Measurements from ENCODE around the gene RASSF1. TPM values are rescaled to one million over a fixed set of nuclear protein-coding genes. Genes with fewer than 3 reads are reported as not detected.
"Not testable (repeated sequence)": the region's sequence is repeated elsewhere in the genome, so short reads cannot be mapped to it uniquely, and the experiment has no call there.

RASSF1 gene
- total RNA-seq, 1 donor from 2014 or later: 38.0 TPM

DNA sequence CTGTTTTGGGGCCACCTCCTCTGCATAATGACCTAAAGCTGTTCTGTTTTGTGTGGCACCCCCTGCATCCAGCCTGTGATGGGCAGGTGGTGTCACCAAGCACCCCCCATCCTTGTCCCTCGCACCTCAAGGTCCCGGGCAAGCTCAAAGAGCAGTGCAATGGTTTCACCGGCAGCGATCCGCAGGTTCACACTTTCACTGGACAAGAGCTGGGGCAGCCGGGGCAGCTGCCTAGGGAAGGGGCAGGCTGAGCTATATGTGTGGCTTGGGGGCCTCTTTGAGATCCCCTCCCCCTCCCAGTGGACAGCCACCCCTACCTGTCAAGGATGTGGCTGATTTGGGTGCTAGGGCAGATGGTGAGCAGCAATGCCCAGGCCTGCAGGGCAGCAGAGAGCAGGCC lies 51.5 kb downstream of the RASSF1 start:
- no peaks in the 10 kb centered on the region for H3K9me3 Mint-ChIP-seq
- intact Hi-C loops (cut with micrococcal nuclease): no loop called here
- H3K36me3 Mint-ChIP-seq (ENCODE audit: low read depth): peaks cover 51% of the 10 kb centered on the region
- no peaks in the 10 kb centered on the region for H3K27me3 Mint-ChIP-seq
- ChIA-PET POLR2A (no interaction called here), CTCF (no interaction called here)
- H3K27ac Mint-ChIP-seq: no peak overlapping the region
- DNase-seq (no peak), ATAC-seq (ENCODE audit: low read depth) (no peak)
- no peak overlapping the region for H3K4me3 Mint-ChIP-seq
- TF ChIP-seq, protein P1, sequence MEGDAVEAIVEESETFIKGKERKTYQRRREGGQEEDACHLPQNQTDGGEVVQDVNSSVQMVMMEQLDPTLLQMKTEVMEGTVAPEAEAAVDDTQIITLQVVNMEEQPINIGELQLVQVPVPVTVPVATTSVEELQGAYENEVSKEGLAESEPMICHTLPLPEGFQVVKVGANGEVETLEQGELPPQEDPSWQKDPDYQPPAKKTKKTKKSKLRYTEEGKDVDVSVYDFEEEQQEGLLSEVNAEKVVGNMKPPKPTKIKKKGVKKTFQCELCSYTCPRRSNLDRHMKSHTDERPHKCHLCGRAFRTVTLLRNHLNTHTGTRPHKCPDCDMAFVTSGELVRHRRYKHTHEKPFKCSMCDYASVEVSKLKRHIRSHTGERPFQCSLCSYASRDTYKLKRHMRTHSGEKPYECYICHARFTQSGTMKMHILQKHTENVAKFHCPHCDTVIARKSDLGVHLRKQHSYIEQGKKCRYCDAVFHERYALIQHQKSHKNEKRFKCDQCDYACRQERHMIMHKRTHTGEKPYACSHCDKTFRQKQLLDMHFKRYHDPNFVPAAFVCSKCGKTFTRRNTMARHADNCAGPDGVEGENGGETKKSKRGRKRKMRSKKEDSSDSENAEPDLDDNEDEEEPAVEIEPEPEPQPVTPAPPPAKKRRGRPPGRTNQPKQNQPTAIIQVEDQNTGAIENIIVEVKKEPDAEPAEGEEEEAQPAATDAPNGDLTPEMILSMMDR (IDR thresholded peaks at IDR 0.05): no peak
- peaks cover 16% of the 10 kb centered on the region for H3K4me1 Mint-ChIP-seq

DNA sequence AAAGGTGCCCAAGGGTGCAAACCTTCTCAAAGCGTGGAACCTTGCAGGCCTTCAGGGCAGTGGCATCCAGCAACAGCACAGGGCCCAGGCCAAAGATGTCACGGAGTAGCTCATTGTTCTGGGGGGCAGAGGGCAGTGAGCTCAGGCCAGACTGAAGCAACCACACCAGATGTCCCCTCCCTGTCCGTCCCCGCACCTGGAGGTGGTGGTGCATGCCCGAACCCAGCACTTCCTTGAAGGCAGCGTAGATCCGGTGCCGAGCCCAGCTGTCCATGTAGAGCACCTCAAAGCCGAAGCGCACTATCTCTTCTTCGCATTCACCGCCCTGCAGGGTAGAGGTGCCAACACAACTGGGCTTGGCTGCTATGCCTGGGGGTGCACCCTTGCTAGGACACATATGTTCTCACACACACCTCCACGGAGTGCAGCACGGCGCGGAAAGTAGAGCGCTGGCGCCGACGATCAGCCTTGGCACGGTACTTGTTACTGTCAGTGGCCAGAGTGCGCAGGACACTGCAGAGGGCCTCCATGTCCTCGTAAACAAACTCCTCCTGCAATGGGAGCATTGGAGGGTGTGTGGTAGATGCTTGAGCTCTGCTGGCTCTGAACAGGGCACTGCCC lies 52.1 kb downstream of the RASSF1 start:
- DNase-seq (no peak), ATAC-seq (ENCODE audit: low read depth) (no peak)
- H3K27ac Mint-ChIP-seq: no peak overlapping the region
- no peak overlapping the region for H3K4me3 Mint-ChIP-seq
- ChIA-PET CTCF (no interaction called here), POLR2A (interaction anchor here (1.0 kb wide), 1 partner anchor 48 kb away, joined by 4 read pairs; no protein-coding TSS in a partner anchor)
- intact Hi-C loops (cut with micrococcal nuclease): no loop called here
- TF ChIP-seq, protein P1 (IDR thresholded peaks at IDR 0.05): no peak
- H3K4me1 Mint-ChIP-seq: peaks cover 16% of the 10 kb centered on the region
- no peaks in the 10 kb centered on the region for H3K9me3 Mint-ChIP-seq
- H3K36me3 Mint-ChIP-seq (ENCODE audit: low read depth): peaks cover 51% of the 10 kb centered on the region
- H3K27me3 Mint-ChIP-seq: no peaks in the 10 kb centered on the region

DNA sequence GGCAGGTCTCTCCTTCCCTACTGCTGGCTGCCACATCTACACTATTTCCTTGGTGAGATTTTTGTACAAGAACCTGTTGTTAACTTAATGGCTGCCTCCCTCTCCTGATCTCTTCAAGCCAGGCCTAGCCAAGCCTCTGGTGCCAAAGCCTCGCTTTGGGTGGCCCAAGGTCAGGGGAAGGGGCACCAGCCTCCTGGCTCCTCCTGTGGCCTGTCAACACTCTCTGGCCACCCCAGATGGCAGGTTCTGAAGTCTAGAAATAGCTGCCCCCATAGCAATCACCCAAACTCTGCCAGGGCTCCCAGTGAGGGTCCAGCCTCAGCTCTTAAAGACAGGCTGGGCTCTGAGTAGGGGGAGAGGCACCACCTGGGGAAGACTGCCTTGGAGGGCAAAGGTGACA lies 53.4 kb downstream of the RASSF1 start:
- peaks cover 47% of the 10 kb centered on the region for H3K36me3 Mint-ChIP-seq (ENCODE audit: low read depth)

DNA sequence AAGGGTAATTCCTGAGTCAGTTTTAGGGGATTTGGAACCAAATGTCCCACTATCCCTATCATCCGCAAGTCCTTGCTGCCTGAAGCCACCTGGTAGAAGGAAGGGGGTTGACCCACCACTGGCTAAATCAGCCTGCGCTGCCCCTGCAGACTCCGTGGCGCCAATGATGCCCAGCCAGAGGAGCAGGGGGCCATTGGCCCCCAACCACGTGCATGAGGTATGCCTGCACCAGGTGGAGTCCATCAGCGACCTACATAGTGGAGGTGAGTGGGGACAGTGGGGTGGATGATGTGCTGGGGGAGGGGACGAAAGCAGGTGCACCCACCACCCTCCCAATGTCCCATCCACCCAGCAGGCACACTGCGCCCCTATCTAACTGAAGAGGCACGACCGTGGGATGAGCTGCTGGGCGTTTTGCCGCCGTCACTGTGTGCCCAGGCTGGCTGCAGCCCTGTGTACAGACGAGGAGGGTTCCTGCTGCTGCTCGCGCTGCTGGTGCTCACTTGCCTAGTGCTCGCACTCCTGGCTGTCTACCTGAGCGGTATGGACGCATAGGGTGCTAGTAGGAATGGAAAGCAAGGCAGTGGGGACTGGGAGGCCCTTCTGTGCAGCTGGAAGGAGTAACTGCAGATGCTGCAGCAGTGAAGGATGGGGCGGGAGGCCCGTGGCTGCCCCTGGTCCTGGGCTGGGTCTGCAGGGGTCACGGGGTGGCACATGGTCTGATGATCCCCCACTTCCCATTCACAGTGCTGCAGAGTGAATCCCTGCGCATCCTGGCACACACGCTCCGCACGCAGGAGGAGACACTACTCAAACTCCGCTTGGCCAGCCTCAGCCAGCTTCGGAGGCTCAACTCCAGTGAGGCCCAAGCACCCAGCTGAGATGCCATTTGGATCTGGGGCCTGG lies 54.1 kb downstream of the RASSF1 start:
- Mint-ChIP-seq H3K9me3 (no peaks in the 10 kb centered on the region), H3K27ac (no peak overlapping the region), H3K4me3 (no peak overlapping the region), H3K4me1 (peaks cover 6% of the 10 kb centered on the region), H3K36me3 (ENCODE audit: low read depth) (peaks cover 46% of the 10 kb centered on the region), H3K27me3 (no peaks in the 10 kb centered on the region)
- intact Hi-C loops (cut with micrococcal nuclease): no loop called here
- ChIA-PET POLR2A (no interaction called here), CTCF (no interaction called here)
- ATAC-seq (ENCODE audit: low read depth): no peak
- DNase-seq: no peak
- TF ChIP-seq, protein P1 (IDR thresholded peaks at IDR 0.05): no peak

More for the DNA sequence above, 53.4 kb downstream of the RASSF1 start:
- CTCF ChIA-PET: no interaction called here
- Mint-ChIP-seq H3K27ac (no peak overlapping the region), H3K9me3 (no peaks in the 10 kb centered on the region), H3K27me3 (no peaks in the 10 kb centered on the region), H3K4me1 (peaks cover 8% of the 10 kb centered on the region), H3K4me3 (no peak overlapping the region)
- TF ChIP-seq, protein P1 (IDR thresholded peaks at IDR 0.05): no peak
- POLR2A ChIA-PET: interaction anchor here (1.0 kb wide), 1 partner anchor 50 kb away, joined by 4 read pairs; no protein-coding TSS in a partner anchor
- ATAC-seq (ENCODE audit: low read depth): no peak
- intact Hi-C loops (cut with micrococcal nuclease): no loop called here
- DNase-seq: no peak

DNA sequence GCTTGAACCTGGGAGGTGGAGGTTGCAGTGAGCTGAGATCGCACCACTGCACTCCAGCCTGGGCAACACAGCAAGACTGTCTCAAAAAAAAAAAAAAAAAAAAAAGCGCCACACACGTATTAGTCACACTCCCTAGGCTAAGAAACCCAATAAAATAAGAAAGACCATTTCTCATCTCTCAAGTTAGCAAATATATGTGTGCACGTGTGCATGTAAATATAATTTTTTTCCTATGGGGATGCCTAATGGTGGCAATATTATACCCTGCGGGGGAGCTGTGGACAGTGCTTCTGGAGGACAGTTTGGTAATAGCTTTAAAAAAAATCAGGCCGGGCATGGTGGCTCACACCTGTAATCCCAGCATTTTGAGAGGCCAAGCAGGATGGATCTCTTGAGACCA lies 56.5 kb downstream of the RASSF1 start:
- ATAC-seq (ENCODE audit: low read depth); POLR2A ChIA-PET; intact Hi-C loops (cut with micrococcal nuclease); H3K4me1 Mint-ChIP-seq; CTCF ChIA-PET; DNase-seq; H3K4me3 Mint-ChIP-seq; H3K9me3 Mint-ChIP-seq; H3K27ac Mint-ChIP-seq; H3K27me3 Mint-ChIP-seq: not testable (repeated sequence)
- peaks cover 30% of the 10 kb centered on the region for H3K36me3 Mint-ChIP-seq (ENCODE audit: low read depth)

Other genes starting within 250 kb of the RASSF1 start
- gene SEMA3F, start 185.5 kb downstream of the RASSF1 start, total RNA-seq: 0.34 TPM in 1 of 2 replicates, not detected in the other
- gene GNAT1, start 149.2 kb downstream of the RASSF1 start, total RNA-seq: not detected in 2 replicates
- gene SLC38A3, start 135.6 kb downstream of the RASSF1 start, total RNA-seq: not detected in 2 replicates
- 281 and 295 TPM in 2 replicates for gene GNAI2, start 104.6 kb downstream of the RASSF1 start, total RNA-seq
- 0.15 TPM in 1 of 2 replicates, not detected in the other for gene SEMA3B, start 71.7 kb downstream of the RASSF1 start, total RNA-seq
- gene LSMEM2, start 61.7 kb downstream of the RASSF1 start, total RNA-seq: not detected in 2 replicates
- 92.2 and 105 TPM in 2 replicates for gene IFRD2, start 48.4 kb downstream of the RASSF1 start, total RNA-seq
- gene HYAL3, start 41.4 kb downstream of the RASSF1 start, total RNA-seq: 2.0 and 2.5 TPM in 2 replicates
- 23.9 and 24.8 TPM in 2 replicates for gene NAA80, start 41.4 kb downstream of the RASSF1 start, total RNA-seq
- 0.47 and 0.73 TPM in 2 replicates for gene HYAL1, start 37.3 kb downstream of the RASSF1 start, total RNA-seq
- gene HYAL2, start 18.1 kb downstream of the RASSF1 start, total RNA-seq: 4.2 and 4.4 TPM in 2 replicates
- 32.2 and 33.4 TPM in 2 replicates for gene TUSC2, start 12.6 kb downstream of the RASSF1 start, total RNA-seq
- 0.61 and 0.64 TPM in 2 replicates for gene ZMYND10, start 4.9 kb upstream of the RASSF1 start, total RNA-seq
- gene NPRL2, start 9.9 kb upstream of the RASSF1 start, total RNA-seq: 23.6 and 26.4 TPM in 2 replicates
- 22.9 and 26.0 TPM in 2 replicates for gene CYB561D2, start 10.0 kb upstream of the RASSF1 start, total RNA-seq
- gene TMEM115, start 18.7 kb upstream of the RASSF1 start, total RNA-seq: 18.7 and 19.6 TPM in 2 replicates
- gene CACNA2D2, start 162.8 kb upstream of the RASSF1 start, total RNA-seq: 0.34 and 0.53 TPM in 2 replicates
- gene C3orf18, start 226.9 kb upstream of the RASSF1 start, total RNA-seq: 4.5 and 5.9 TPM in 2 replicates
- 23.5 and 26.9 TPM in 2 replicates for gene HEMK1, start 228.7 kb upstream of the RASSF1 start, total RNA-seq